ENCODE results near the gene ALDH4A1.

ALDH4A1 gene

GRCh38 chr1:18928985-18929384 is 26.6 kb upstream of the ALDH4A1 start:
- TF ChIP-seq CTCF (IDR thresholded peaks at IDR 0.05), result no peak

GRCh38 chr1:18928406-18928805 is 26.1 kb upstream of the ALDH4A1 start:
- TF ChIP-seq CTCF (IDR thresholded peaks at IDR 0.05), result no peak

GRCh38 chr1:18927654-18928272 is 25.4 kb upstream of the ALDH4A1 start:
- no peak for TF ChIP-seq CTCF (IDR thresholded peaks at IDR 0.05)

- no peak for TF ChIP-seq CTCF (IDR thresholded peaks at IDR 0.05)
Observed at GRCh38 chr1:18927082-18927653, 24.8 kb upstream of the ALDH4A1 start.

GRCh38 chr1:18926315-18927081 is 24.1 kb upstream of the ALDH4A1 start:
- no peak for TF ChIP-seq CTCF (IDR thresholded peaks at IDR 0.05)

GRCh38 chr1:18925279-18925678 is 22.9 kb upstream of the ALDH4A1 start:
- TF ChIP-seq CTCF (IDR thresholded peaks at IDR 0.05), result no peak

- TF ChIP-seq CTCF (IDR thresholded peaks at IDR 0.05), result no peak
Observed at GRCh38 chr1:18924221-18924691, 21.9 kb upstream of the ALDH4A1 start.

All from LNCAP (cell line).